ENCODE measurements around the gene NUP153.

DNA sequence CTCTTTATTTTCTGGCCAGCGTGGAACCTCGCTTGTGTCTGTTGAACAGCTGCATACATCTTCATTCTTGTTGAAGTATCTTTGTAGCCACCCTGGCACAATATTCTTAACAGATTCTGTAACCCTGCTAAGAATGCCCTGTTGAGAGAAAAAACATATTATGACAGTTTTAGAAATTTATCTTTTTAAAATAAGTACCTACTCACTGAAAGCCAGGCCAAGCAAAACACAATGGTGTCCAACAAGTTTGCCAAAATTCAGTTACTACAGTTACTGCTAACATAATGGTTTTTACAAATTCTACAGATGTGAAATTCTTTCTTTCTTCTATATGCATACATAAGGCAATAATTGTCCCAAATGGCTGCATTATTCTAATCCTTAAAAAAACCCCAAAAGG lies 18.2 kb downstream of the NUP153 start:
- no peak for TF ChIP-seq GATA3 (IDR thresholded peaks at IDR 0.05; ENCODE audit: low read depth, low read length)
- TF ChIP-seq GATA2 (IDR thresholded peaks at IDR 0.05; ENCODE audit: low read depth, low read length) = no peak
